MCF 10A (cell line): ENCODE data around the gene NIF3L1. TPM values are rescaled to one million over a fixed set of nuclear protein-coding genes. Genes with fewer than 3 reads are reported as not detected.

ENCODE experiments used
- BruUV-seq: library from RNA; stranded (reverse); fragments of 400-500 nt; replicated peaks from 2 replicates; lab custom pipeline; 2021; lab: Mats Ljungman, UMichigan
- CTCF ChIA-PET: fragments of 300-600 bp; sonication (Branson Sonifier 250); formaldehyde crosslinking; extraction: SDS; loops from one replicate; lab custom pipeline; 2021; ENCODE audit warnings: antibody characterized with exemption, inconsistent platforms; lab: Yijun Ruan, JAX
- POLR2A ChIA-PET: fragments of 300-600, 350-650 bp; sonication (Branson Sonifier 250); formaldehyde crosslinking; extraction: SDS; loops from one replicate; lab custom pipeline; 2020; ENCODE audit warnings: antibody characterized with exemption, inconsistent platforms; lab: Yijun Ruan, JAX
- DNase-seq: peaks from one replicate; pipeline ENCODE4 v3.0.0-alpha.2; 2018; ENCODE audit not compliant: unreplicated experiment
- H3K27ac Mint-ChIP-seq: one replicate; pipeline ENCODE4 v1.8.0; 2022; ENCODE audit warnings: mild to moderate bottlenecking, low read depth, mixed read lengths; ENCODE audit not compliant: unreplicated experiment
- H3K27me3 Mint-ChIP-seq: one replicate; pipeline ENCODE4 v1.8.0; 2022; ENCODE audit warnings: mixed read lengths; ENCODE audit not compliant: insufficient read depth, unreplicated experiment
- H3K36me3 Mint-ChIP-seq: one replicate; pipeline ENCODE4 v1.8.0; 2022; ENCODE audit warnings: mild to moderate bottlenecking, moderate library complexity, mixed read lengths; ENCODE audit not compliant: insufficient read depth, unreplicated experiment
- H3K4me1 Mint-ChIP-seq: one replicate; pipeline ENCODE4 v1.8.0; 2022; ENCODE audit warnings: mixed read lengths; ENCODE audit not compliant: insufficient read depth, unreplicated experiment
- H3K4me3 Mint-ChIP-seq: one replicate; pipeline ENCODE4 v1.8.0; 2022; ENCODE audit warnings: mild to moderate bottlenecking, moderate library complexity, mixed read lengths; ENCODE audit not compliant: unreplicated experiment
- H3K9me3 Mint-ChIP-seq: one replicate; pipeline ENCODE4 v1.8.0; 2022; ENCODE audit warnings: mixed read lengths; ENCODE audit not compliant: unreplicated experiment
- intact Hi-C: fragments of 100-400 bp; cut with micrococcal nuclease; formaldehyde crosslinking; loops from 2 replicates; pipeline ENCODE4 v1.14.1; 2022
- total RNA-seq: library from RNA; stranded (reverse); gene quantifications from 2 replicates; pipeline ENCODE4 v1.2.3, GENCODE V29; 2022
- TF ChIP-seq, protein P1 (sequence below): fragments of 200-600 bp; IDR thresholded peaks from one replicate; pipeline ENCODE4 v1.8.0; 2022; ENCODE audit warnings: antibody characterized with exemption, mild to moderate bottlenecking; ENCODE audit not compliant: unreplicated experiment

Gene NIF3L1
- total RNA-seq, 1 experiment from 2014 or later: 19.3 TPM

DNA sequence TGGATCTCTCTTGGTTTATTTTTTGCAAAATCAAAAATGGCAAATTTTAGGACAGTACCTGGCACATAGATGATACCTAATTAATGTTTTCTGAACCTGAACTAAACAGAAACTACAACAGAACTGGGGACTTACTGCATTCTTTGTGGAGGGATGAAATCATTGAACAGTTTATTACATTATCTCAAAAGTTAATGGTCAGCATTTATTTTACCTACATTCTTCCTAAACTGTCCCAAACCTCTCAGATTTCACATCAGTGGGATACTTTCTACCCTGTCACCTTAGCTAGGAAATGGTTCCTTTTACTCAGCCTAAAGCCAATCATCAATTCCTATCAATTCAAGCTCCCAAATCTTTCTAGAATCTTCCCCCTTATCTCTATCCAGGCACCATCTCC is 10.3 kb downstream of the NIF3L1 start:
- Mint-ChIP-seq H3K9me3 (no peaks in the 10 kb centered on the region), H3K4me3 (no peak overlapping the region), H3K27ac (no peak overlapping the region), H3K4me1 (no peaks in the 10 kb centered on the region), H3K36me3 (peaks cover 81% of the 10 kb centered on the region), H3K27me3 (no peaks in the 10 kb centered on the region)
- no TSS peak for BruUV-seq
- intact Hi-C loops: no loop called here
- ChIA-PET POLR2A (interaction anchor here (1.5 kb wide), 1 partner anchor 172 kb away, joined by 3 read pairs; the partner anchor contains the start of genes HYCC2 and NDUFB3), CTCF (interaction anchor here (1.5 kb wide), 1 partner anchor 10 kb away, joined by 6 read pairs; the partner anchor contains the start of genes NIF3L1 and PPIL3)
- TF ChIP-seq, protein P1, sequence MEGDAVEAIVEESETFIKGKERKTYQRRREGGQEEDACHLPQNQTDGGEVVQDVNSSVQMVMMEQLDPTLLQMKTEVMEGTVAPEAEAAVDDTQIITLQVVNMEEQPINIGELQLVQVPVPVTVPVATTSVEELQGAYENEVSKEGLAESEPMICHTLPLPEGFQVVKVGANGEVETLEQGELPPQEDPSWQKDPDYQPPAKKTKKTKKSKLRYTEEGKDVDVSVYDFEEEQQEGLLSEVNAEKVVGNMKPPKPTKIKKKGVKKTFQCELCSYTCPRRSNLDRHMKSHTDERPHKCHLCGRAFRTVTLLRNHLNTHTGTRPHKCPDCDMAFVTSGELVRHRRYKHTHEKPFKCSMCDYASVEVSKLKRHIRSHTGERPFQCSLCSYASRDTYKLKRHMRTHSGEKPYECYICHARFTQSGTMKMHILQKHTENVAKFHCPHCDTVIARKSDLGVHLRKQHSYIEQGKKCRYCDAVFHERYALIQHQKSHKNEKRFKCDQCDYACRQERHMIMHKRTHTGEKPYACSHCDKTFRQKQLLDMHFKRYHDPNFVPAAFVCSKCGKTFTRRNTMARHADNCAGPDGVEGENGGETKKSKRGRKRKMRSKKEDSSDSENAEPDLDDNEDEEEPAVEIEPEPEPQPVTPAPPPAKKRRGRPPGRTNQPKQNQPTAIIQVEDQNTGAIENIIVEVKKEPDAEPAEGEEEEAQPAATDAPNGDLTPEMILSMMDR: no peak
- no peak for DNase-seq

DNA sequence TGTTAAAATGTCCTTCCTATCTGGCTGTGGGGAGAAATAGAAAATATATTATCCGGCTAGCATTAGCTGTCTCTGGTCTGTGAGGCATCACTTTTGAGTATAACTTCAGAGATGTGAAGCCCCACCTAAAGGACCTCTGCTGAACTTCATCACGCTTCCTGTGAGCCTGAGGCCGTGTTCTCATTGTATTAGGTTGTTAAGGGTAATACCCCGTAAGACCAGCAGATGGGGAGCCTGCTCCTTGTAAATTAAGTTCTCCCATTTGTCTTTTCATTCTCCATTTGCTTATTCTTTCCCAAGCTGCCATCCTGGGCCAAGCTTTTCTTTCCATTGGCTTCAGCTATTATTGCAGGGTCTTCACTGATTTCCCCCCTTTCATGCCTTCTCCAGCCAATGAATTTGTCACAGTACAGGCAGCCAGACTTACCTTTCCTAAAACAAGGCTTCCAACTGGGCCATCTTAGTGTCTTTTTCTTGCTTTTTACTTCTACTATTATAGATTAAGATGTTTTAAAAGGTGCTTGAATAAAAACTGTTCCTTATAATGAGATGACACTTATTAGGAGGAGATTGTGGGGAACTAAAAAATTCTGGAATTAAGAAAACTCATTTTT is 12.4 kb downstream of the NIF3L1 start:
- TF ChIP-seq, protein P1: peak; percentile 88
- Mint-ChIP-seq H3K27me3 (no peaks in the 10 kb centered on the region), H3K27ac (no peak overlapping the region), H3K9me3 (no peaks in the 10 kb centered on the region), H3K4me3 (no peak overlapping the region), H3K36me3 (peaks cover 81% of the 10 kb centered on the region), H3K4me1 (no peaks in the 10 kb centered on the region)
- ChIA-PET POLR2A (interaction anchor here (0.6 to 2.0 kb wide), 13 partner anchors 9 to 331 kb away, joined by 3 to 13 read pairs (median 4); partner anchors contain the start of genes CLK1, HYCC2, NDUFB3 and NIF3L1), CTCF (interaction anchor here (0.6 to 1.6 kb wide), 20 partner anchors 9 to 332 kb away, joined by 3 to 28 read pairs (median 4); partner anchors contain the start of genes NIF3L1 and PPIL3)
- BruUV-seq: no TSS peak
- intact Hi-C loops: loop anchor here (1.0 kb wide), 4 partner anchors 168 to 332 kb away; no protein-coding TSS in a partner anchor
- DNase-seq: peak; percentile 90

GRCh38 chr2:200905618-200906296 is 16.6 kb downstream of the NIF3L1 start:
- no TSS peak for BruUV-seq
- no peak overlapping the region for H3K4me3 Mint-ChIP-seq
- no peaks in the 10 kb centered on the region for H3K9me3 Mint-ChIP-seq
- DNase-seq: peak; percentile 69
- H3K27ac Mint-ChIP-seq: no peak overlapping the region
- CTCF ChIA-PET: interaction anchor here (0.6 to 5.7 kb wide), 39 partner anchors 8 to 718 kb away, joined by 3 to 94 read pairs (median 4); partner anchors contain the start of genes NDUFB3, NIF3L1 and ORC2
- intact Hi-C loops: loop anchor here (1.0 kb wide), 3 partner anchors 164 to 272 kb away; no protein-coding TSS in a partner anchor
- no peaks in the 10 kb centered on the region for H3K4me1 Mint-ChIP-seq
- TF ChIP-seq, protein P1: peak; percentile 72
- H3K27me3 Mint-ChIP-seq: no peaks in the 10 kb centered on the region
- POLR2A ChIA-PET: interaction anchor here (1.0 to 3.7 kb wide), 8 partner anchors 17 to 327 kb away, joined by 3 to 29 read pairs (median 5); partner anchors contain the start of genes CLK1, NDUFB3, NIF3L1 and PPIL3
- peaks cover 82% of the 10 kb centered on the region for H3K36me3 Mint-ChIP-seq

GRCh38 chr2:200909958-200910357 is 20.8 kb downstream of the NIF3L1 start:
- ChIA-PET CTCF (interaction anchor here (1.0 kb wide), 1 partner anchor 9 kb away, joined by 4 read pairs; no protein-coding TSS in a partner anchor), POLR2A (no interaction called here)
- TF ChIP-seq, protein P1: no peak
- Mint-ChIP-seq H3K4me3 (no peak overlapping the region), H3K9me3 (no peaks in the 10 kb centered on the region), H3K27ac (no peak overlapping the region), H3K27me3 (no peaks in the 10 kb centered on the region), H3K36me3 (peaks cover 99% of the 10 kb centered on the region), H3K4me1 (no peaks in the 10 kb centered on the region)
- DNase-seq: no peak
- intact Hi-C loops: no loop called here
- BruUV-seq: no TSS peak
